ENCODE measurements around the gene PDGFC.

- TF ChIP-seq CTCF (conservative IDR thresholded peaks at IDR 0.05) (no peak), EZH2 (IDR thresholded peaks at IDR 0.05; ENCODE audit: low read depth) (no peak)
Observed at GRCh38 chr4:156824451-156825060, 147.0 kb downstream of the PDGFC start.

All from PC-9 (cell line).